ENCODE data around the gene FMN1.

FMN1 gene

GRCh38 chr15:33059184-33059583 lies 135.3 kb downstream of the FMN1 start:
- no peak for DNase-seq (ENCODE audit: low read depth)

GRCh38 chr15:33057845-33058244 lies 136.7 kb downstream of the FMN1 start:
- DNase-seq (ENCODE audit: low read depth), result no peak

- DNase-seq (ENCODE audit: low read depth), result no peak
These were observed 138.6 kb downstream of the FMN1 start for GRCh38 chr15:33055962-33056361.

GRCh38 chr15:33051528-33051927 lies 143.0 kb downstream of the FMN1 start:
- DNase-seq (ENCODE audit: low read depth), result no peak

GRCh38 chr15:33048255-33048654 lies 146.3 kb downstream of the FMN1 start:
- DNase-seq (ENCODE audit: low read depth), result no peak

- no peak for DNase-seq (ENCODE audit: low read depth)
These were observed 147.4 kb downstream of the FMN1 start for GRCh38 chr15:33047077-33047476.

- no peak for DNase-seq (ENCODE audit: low read depth)
These were observed 148.2 kb downstream of the FMN1 start for GRCh38 chr15:33046329-33046728.

- DNase-seq (ENCODE audit: low read depth), result no peak
These were observed 149.3 kb downstream of the FMN1 start for GRCh38 chr15:33045066-33045810.

- no peak for DNase-seq (ENCODE audit: low read depth)
These were observed 149.9 kb downstream of the FMN1 start for GRCh38 chr15:33044598-33044997.

GRCh38 chr15:33043636-33044035 lies 150.9 kb downstream of the FMN1 start:
- no peak for DNase-seq (ENCODE audit: low read depth)

- DNase-seq (ENCODE audit: low read depth), result no peak
These were observed 154.0 kb downstream of the FMN1 start for GRCh38 chr15:33040496-33040895.

- DNase-seq (ENCODE audit: low read depth), result no peak
These were observed 159.9 kb downstream of the FMN1 start for GRCh38 chr15:33034588-33034987.

- peak; percentile 38 for DNase-seq (ENCODE audit: low read depth)
These were observed 162.5 kb downstream of the FMN1 start for GRCh38 chr15:33032053-33032452.

GRCh38 chr15:33031324-33031821 lies 163.1 kb downstream of the FMN1 start:
- DNase-seq (ENCODE audit: low read depth), result peak; percentile 52

GRCh38 chr15:33030315-33030714 lies 164.2 kb downstream of the FMN1 start:
- DNase-seq (ENCODE audit: low read depth), result no peak

- DNase-seq (ENCODE audit: low read depth), result no peak
These were observed 165.3 kb downstream of the FMN1 start for GRCh38 chr15:33029109-33029652.

- no peak for DNase-seq (ENCODE audit: low read depth)
These were observed 166.0 kb downstream of the FMN1 start for GRCh38 chr15:33028495-33028894.

- no peak for DNase-seq (ENCODE audit: low read depth)
These were observed 167.0 kb downstream of the FMN1 start for GRCh38 chr15:33027306-33028035.

- no peak for DNase-seq (ENCODE audit: low read depth)
These were observed 167.9 kb downstream of the FMN1 start for GRCh38 chr15:33026614-33027013.

GRCh38 chr15:33022629-33023028 lies 171.9 kb downstream of the FMN1 start:
- DNase-seq (ENCODE audit: low read depth), result peak; percentile 55

- peak; percentile 59 for DNase-seq (ENCODE audit: low read depth)
These were observed 172.6 kb downstream of the FMN1 start for GRCh38 chr15:33021806-33022389.

- DNase-seq (ENCODE audit: low read depth), result no peak
These were observed 175.0 kb downstream of the FMN1 start for GRCh38 chr15:33019354-33019981.
